Upper lobe of left lung (tissue), 6 donors: ENCODE data around the gene ARHGEF4. TPM values are rescaled to one million over a fixed set of nuclear protein-coding genes. Genes with fewer than 3 reads are reported as not detected.

Experiments used
- ATAC-seq, 2 donors: fragments of 200-7000 bp; cut with Tn5 transposase; one replicate each; pipeline ENCODE4 v1.9.1; 2022; ENCODE audit warnings: mild to moderate bottlenecking in 2 of 2, moderate library complexity in 2 of 2; ENCODE audit not compliant: low FRiP score in 2 of 2
- DNase-seq, 2 donors: peaks; one replicate each; pipeline ENCODE4 v3.0.0-alpha.2; 2019 to 2020
- H3K27ac ChIP-seq, 4 donors: fragments of 200-600 bp; sonication (generic); one replicate each; pipeline ENCODE4 v1.5.1; 2016 to 2019
- H3K27me3 ChIP-seq, 4 donors: fragments of 200-600 bp; sonication (generic); one replicate each; pipeline ENCODE4 v1.5.1; 2017 to 2019
- H3K36me3 ChIP-seq, 4 donors: fragments of 200-600 bp; sonication (generic); one replicate each; pipeline ENCODE4 v1.5.1; 2016 to 2019
- H3K4me1 ChIP-seq, 4 donors: fragments of 200-600 bp; sonication (generic); one replicate each; pipeline ENCODE4 v1.5.1; 2018 to 2019
- H3K4me3 ChIP-seq, 4 donors: fragments of 200-600 bp; sonication (generic); one replicate each; pipeline ENCODE4 v1.5.1; 2017 to 2019; ENCODE audit warnings: mild to moderate bottlenecking in 2 of 4, moderate library complexity in 1 of 4
- H3K9me3 ChIP-seq, 4 donors: fragments of 200-600 bp; sonication (generic); one replicate each; pipeline ENCODE4 v1.5.1; 2018 to 2019
- EP300 ChIP-seq, 4 donors: sonication (generic); formaldehyde crosslinking; IDR thresholded peaks; one replicate each; pipeline ENCODE4 v1.5.1; 2017; ENCODE audit warnings: antibody characterized with exemption in 4 of 4, control low read depth in 2 of 4
- POLR2A ChIP-seq, 4 donors: fragments of 450-650 bp; IDR thresholded peaks; one replicate each; pipeline ENCODE4 v1.5.1; 2016 to 2017; ENCODE audit warnings: antibody characterized with exemption in 4 of 4, mild to moderate bottlenecking in 2 of 4
- POLR2AphosphoS5 ChIP-seq, 2 donors: sonication (generic); formaldehyde crosslinking; IDR thresholded peaks; one replicate each; pipeline ENCODE4 v1.5.1; 2017; ENCODE audit warnings: antibody characterized with exemption in 2 of 2
- WGBS, 2 donors: methylation state at CpG; one replicate each; pipeline ENCODE4 v1.1.5; 2017 to 2018; 5-methylcytosine and 5-hydroxymethylcytosine counted together
- total RNA-seq, 6 donors: library from RNA; depleted of rRNA in 4 of 6; stranded (reverse); fragments of >200 nt in 4 of 6; gene quantifications; one replicate each; pipeline versions ENCODE4 v1.1.0 to v1.2.1, GENCODE V29; 2016 to 2021
- TF ChIP-seq, protein P1 (sequence below), 6 experiments: fragments of 450-650 bp in 4 of 6; fragments of 200-600 bp in 2 of 6; sonication (generic) in 2 of 6; IDR thresholded peaks; one replicate each; pipeline ENCODE4 v1.5.1; 2016 to 2019; ENCODE audit warnings: antibody characterized with exemption in 6 of 6
- donor health status: DM: no; HTN: no; CAD: no; lungs with moderate emphysema.
- donor health status: DM: no; HTN: yes; CAD: no; lungs with severe emphysema.

The ARHGEF4 gene
- total RNA-seq, 6 donors from 2014 or later = 10.1 to 101 (median 22.5) TPM

DNA sequence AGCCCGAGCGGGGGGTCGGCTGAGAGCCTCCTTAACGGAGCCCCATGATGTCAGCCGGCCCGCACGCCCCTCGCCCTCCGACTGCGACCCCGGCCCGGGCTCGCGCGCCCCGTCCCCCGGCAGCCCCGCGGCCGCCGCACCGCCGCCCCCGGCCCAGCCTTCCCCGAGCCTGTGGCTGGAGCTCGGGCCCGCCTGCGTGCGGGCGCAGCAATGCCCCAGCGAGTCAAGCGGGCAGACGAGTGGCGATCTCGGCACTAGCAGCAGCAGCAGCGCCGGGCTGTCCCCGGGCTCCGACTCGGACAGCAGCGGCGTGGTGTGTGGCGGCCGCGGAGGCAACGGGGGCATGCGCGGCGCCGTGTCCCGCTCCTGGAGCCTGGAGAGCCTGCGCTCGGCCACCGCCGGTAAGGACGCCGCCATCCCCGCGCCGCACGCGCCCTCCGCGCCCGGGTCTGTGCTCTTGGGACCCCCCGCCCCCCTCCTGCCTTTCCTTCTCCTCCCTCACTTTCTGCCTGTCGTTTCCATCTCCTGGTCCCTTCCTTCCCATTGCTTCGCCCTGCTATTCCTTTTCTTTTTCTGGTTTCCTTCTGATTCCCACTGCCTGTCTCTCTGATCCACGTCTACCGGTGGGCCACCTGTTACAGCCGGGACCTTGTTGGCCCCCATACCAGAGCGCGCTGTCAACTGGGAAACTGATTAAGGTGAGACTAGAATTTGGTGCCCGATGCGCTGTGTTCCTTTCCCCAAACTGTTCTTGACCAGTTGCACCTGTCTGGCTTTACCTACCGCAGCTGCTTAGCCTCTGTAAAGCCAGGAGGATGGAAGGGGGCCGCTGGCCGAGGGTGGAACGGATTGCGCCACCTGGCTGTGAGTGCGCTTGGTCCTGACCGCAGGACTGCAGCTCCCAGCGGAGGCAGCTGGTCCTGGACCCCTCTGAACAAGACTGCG lies 127.4 kb downstream of the ARHGEF4 start:
- H3K27ac ChIP-seq = no peak overlapping the region
- no peaks in the 10 kb centered on the region for H3K9me3 ChIP-seq
- peaks cover 0 to 18% (median 0%) of the 10 kb centered on the region in 4 donors for H3K4me1 ChIP-seq
- peak overlapping the region in 2 of 4 donors; percentile 14 to 16 for H3K4me3 ChIP-seq
- ATAC-seq (no peak), DNase-seq (peak in 1 of 2 donors; percentile 77)
- no peaks in the 10 kb centered on the region for H3K36me3 ChIP-seq
- no peak for TF ChIP-seq EP300 (IDR thresholded peaks at IDR 0.05)
- TF ChIP-seq, protein P1, sequence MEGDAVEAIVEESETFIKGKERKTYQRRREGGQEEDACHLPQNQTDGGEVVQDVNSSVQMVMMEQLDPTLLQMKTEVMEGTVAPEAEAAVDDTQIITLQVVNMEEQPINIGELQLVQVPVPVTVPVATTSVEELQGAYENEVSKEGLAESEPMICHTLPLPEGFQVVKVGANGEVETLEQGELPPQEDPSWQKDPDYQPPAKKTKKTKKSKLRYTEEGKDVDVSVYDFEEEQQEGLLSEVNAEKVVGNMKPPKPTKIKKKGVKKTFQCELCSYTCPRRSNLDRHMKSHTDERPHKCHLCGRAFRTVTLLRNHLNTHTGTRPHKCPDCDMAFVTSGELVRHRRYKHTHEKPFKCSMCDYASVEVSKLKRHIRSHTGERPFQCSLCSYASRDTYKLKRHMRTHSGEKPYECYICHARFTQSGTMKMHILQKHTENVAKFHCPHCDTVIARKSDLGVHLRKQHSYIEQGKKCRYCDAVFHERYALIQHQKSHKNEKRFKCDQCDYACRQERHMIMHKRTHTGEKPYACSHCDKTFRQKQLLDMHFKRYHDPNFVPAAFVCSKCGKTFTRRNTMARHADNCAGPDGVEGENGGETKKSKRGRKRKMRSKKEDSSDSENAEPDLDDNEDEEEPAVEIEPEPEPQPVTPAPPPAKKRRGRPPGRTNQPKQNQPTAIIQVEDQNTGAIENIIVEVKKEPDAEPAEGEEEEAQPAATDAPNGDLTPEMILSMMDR (IDR thresholded peaks at IDR 0.05) = peak in 1 of 6 experiments; percentile 11
- 5 to 6% methylated on average over 27 to 31 of the region's 84 CpGs for WGBS, 2 donors
- H3K27me3 ChIP-seq = peaks cover 0 to 23% (median 8%) of the 10 kb centered on the region in 4 donors

DNA sequence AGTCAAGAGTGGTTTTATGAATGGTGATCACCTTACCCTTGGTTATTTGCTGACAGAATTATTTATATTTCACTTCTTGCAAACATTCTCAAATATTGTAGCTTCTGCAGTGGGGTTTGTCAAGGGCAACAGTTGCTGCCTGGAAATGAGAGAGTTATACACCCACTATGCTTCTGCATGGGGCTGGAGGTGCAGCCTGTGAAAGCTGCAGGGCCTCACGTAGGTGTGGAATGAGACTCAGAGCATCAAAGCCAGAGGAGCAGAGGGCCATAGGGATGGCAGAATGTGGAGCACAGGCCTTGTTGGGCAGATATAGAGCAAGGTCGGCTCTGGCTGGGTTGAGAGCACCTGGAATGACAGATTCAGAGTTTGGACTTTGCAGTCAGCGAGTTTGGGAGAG lies 128.2 kb downstream of the ARHGEF4 start:
- ATAC-seq = peak in 1 of 2 donors; percentile 7
- no peaks in the 10 kb centered on the region for H3K9me3 ChIP-seq
- H3K36me3 ChIP-seq = no peaks in the 10 kb centered on the region
- DNase-seq = no peak
- H3K4me1 ChIP-seq = peaks cover 0 to 18% (median 0%) of the 10 kb centered on the region in 4 donors
- TF ChIP-seq POLR2A (IDR thresholded peaks at IDR 0.05) (no peak), POLR2AphosphoS5 (IDR thresholded peaks at IDR 0.05) (no peak), EP300 (IDR thresholded peaks at IDR 0.05) (no peak)
- TF ChIP-seq, protein P1 (IDR thresholded peaks at IDR 0.05) = no peak
- H3K27ac ChIP-seq = no peak overlapping the region
- H3K4me3 ChIP-seq = no peak overlapping the region
- WGBS, 2 donors = 82 to 93% methylated on average over 3 of the region's 3 CpGs
- H3K27me3 ChIP-seq = peaks cover 0 to 23% (median 8%) of the 10 kb centered on the region in 4 donors

DNA sequence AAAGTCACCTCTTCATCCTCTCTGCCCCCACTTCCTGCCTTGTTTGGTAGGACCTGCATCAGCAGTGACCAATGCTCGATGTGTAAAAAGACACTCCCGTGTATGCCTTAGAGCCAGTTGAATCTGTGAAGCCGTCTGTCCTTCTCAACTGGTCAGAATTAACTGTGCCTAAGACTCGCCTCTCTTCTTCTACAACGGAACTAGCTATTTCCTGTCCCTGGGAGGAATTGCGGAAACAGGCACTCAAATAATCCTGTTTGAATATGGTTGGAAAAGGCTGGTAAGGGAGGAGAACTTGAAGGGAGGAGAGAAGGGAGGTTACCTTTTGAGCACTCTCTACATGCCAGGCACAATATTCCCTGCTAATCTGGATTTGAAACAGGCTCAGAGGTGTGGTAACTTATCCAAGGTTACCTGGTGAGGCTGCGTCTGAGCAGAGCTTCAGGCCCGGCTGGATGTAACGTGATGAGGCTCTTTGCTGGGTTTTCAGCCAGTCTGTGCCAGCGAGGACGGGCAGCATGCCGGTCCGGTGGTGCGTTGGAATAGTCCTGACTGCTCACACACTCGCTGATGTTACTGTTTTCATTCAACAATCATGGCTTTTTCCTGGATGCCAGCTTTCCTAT lies 129.5 kb downstream of the ARHGEF4 start:
- peaks cover 0 to 18% (median 0%) of the 10 kb centered on the region in 4 donors for H3K4me1 ChIP-seq
- TF ChIP-seq POLR2AphosphoS5 (IDR thresholded peaks at IDR 0.05) (no peak), EP300 (IDR thresholded peaks at IDR 0.05) (no peak), POLR2A (IDR thresholded peaks at IDR 0.05) (no peak)
- TF ChIP-seq, protein P1 (IDR thresholded peaks at IDR 0.05) = no peak
- H3K4me3 ChIP-seq = no peak overlapping the region
- H3K27ac ChIP-seq = no peak overlapping the region
- peak in 1 of 2 donors; percentile 33 for DNase-seq
- no peak for ATAC-seq
- H3K36me3 ChIP-seq = no peaks in the 10 kb centered on the region
- WGBS, 2 donors = 38 to 46% methylated on average over 14 to 15 of the region's 15 CpGs
- H3K9me3 ChIP-seq = no peaks in the 10 kb centered on the region
- H3K27me3 ChIP-seq = peaks cover 0 to 23% (median 8%) of the 10 kb centered on the region in 4 donors

DNA sequence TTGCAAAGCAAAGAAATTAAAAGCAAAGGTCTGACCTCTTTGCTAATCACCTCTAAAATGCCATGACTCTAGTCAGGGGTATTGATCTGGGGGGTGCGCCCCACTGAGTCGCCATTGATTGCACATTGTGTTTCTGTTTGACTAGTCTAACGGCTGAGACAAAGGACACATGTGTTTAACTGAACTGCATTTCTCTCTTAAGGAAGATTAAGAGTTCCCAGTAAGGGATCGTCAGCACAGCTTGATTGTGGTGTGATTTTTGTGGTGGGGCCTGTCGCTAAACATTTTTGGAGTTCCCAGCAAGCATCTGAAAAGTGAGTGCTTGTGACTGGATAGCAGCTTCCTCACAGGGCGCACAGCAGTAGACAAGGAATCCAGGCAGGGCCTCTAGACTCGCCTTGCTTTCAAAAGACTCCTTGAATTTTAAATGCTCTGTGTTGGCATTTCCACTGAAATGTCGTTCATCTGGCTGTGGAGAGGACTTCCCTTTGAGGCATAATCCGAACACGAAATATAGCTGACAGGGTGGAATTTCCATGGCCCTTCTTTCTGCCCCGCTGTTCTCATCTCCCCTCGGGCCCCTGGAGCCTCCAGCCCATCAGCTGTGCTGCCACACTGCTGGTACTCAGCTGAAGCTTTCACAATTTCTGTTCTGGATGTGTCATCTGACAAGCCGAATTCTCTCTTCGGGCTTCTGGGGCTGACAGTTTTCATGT lies 130.2 kb downstream of the ARHGEF4 start:
- H3K27ac ChIP-seq = no peak overlapping the region
- DNase-seq (no peak), ATAC-seq (no peak)
- H3K36me3 ChIP-seq = no peaks in the 10 kb centered on the region
- 73 to 76% methylated on average over 14 of the region's 14 CpGs for WGBS, 2 donors
- peaks cover 0 to 18% (median 0%) of the 10 kb centered on the region in 4 donors for H3K4me1 ChIP-seq
- peaks cover 0 to 23% (median 8%) of the 10 kb centered on the region in 4 donors for H3K27me3 ChIP-seq
- no peak for TF ChIP-seq POLR2A (IDR thresholded peaks at IDR 0.05)
- TF ChIP-seq POLR2AphosphoS5 (IDR thresholded peaks at IDR 0.05) = no peak
- TF ChIP-seq, protein P1 (IDR thresholded peaks at IDR 0.05) = no peak
- TF ChIP-seq EP300 (IDR thresholded peaks at IDR 0.05) = no peak
- H3K4me3 ChIP-seq = no peak overlapping the region
- H3K9me3 ChIP-seq = no peaks in the 10 kb centered on the region
